T47D (cell line): ENCODE measurements around the gene GDAP2.

ENCODE experiments used
- DNase-seq, 2 experiments: peaks; one replicate each; pipeline versions ENCODE4 v3.0.0 to v3.0.0-alpha.2; 2011 to 2012; ENCODE audit warnings: low read depth in 1 of 2, low spot score in 1 of 2
- JUND ChIP-seq: IDR thresholded peaks from 2 replicates; pipeline ENCODE4 v1.6.1; 2012; ENCODE audit warnings: low read depth
- in situ Hi-C: cut with HindIII; loops from 2 replicates; pipeline ENCODE4 v1.10.0; 2016; ENCODE audit warnings: low sequenced_read_pairs, low pct_unique_long_range_greater_than_20kb

GDAP2 gene

GRCh38 chr1:117929343-117930172 is at the start of gene GDAP2, which contains the start of gene WDR3:
Gene GDAP2 (minus strand): TSS chr1:117929621. CDS start chr1:117920357, 9,264 bp downstream.
Gene WDR3 (plus strand): TSS chr1:117929739. CDS start chr1:117933320, 3,581 bp downstream.
- in situ Hi-C loops: no loop called here
- peak; percentile 75 to 96 for DNase-seq
- no peak for TF ChIP-seq JUND

- in situ Hi-C loops: no loop called here
- TF ChIP-seq JUND: no peak
- no peak for DNase-seq
These were observed 47.0 kb upstream of the GDAP2 start for GRCh38 chr1:117976381-117976780.

GRCh38 chr1:117971777-117972176 is 42.4 kb upstream of the GDAP2 start:
- no peak for TF ChIP-seq JUND

GRCh38 chr1:117970252-117970651 is 40.8 kb upstream of the GDAP2 start:
- no peak for TF ChIP-seq JUND
- DNase-seq: no peak
- in situ Hi-C loops: no loop called here

More at GRCh38 chr1:117971777-117972176, 42.4 kb upstream of the GDAP2 start:
- DNase-seq: no peak
- in situ Hi-C loops: no loop called here

GRCh38 chr1:117967881-117968280 is 38.5 kb upstream of the GDAP2 start:
- in situ Hi-C loops: no loop called here
- DNase-seq: peak in 1 of 2 experiments; percentile 37
- TF ChIP-seq JUND: no peak

- in situ Hi-C loops: no loop called here
- DNase-seq: peak in 1 of 2 experiments; percentile 41
- no peak for TF ChIP-seq JUND
These were observed 38.1 kb upstream of the GDAP2 start for GRCh38 chr1:117967477-117967876.

- no peak for TF ChIP-seq JUND
- in situ Hi-C loops: no loop called here
- DNase-seq: no peak
These were observed 35.0 kb upstream of the GDAP2 start for GRCh38 chr1:117964290-117965038.

GRCh38 chr1:117959364-117959763 is 29.9 kb upstream of the GDAP2 start:
- TF ChIP-seq JUND: no peak
- DNase-seq: no peak
- in situ Hi-C loops: no loop called here

- in situ Hi-C loops: no loop called here
- no peak for DNase-seq
These were observed 23.0 kb upstream of the GDAP2 start for GRCh38 chr1:117952386-117952785.

GRCh38 chr1:117942293-117942692 is 12.9 kb upstream of the GDAP2 start:
- in situ Hi-C loops: no loop called here
- no peak for TF ChIP-seq JUND
- no peak for DNase-seq

More at GRCh38 chr1:117952386-117952785, 23.0 kb upstream of the GDAP2 start:
- no peak for TF ChIP-seq JUND

- no peak for DNase-seq
- in situ Hi-C loops: no loop called here
- no peak for TF ChIP-seq JUND
These were observed 4.3 kb upstream of the GDAP2 start for GRCh38 chr1:117933769-117934168.

GRCh38 chr1:117932576-117932975 is 3.2 kb upstream of the GDAP2 start:
- no peak for TF ChIP-seq JUND
- in situ Hi-C loops: no loop called here
- no peak for DNase-seq

GRCh38 chr1:117930484-117930883 is 1.1 kb upstream of the GDAP2 start:
- DNase-seq: no peak
- TF ChIP-seq JUND: no peak
- in situ Hi-C loops: no loop called here
